Activated CD8-positive, alpha-beta memory T cell treated with anti-CD3 and anti-CD28 coated beads, Interleukin-2, amount 50 U/mL, for 48 hours (primary cell): ENCODE data around the gene ZIC3.

Experiments used
- DNase-seq: peaks from one replicate; pipeline ENCODE4 v3.0.0-alpha.2; 2020

The ZIC3 gene

DNA sequence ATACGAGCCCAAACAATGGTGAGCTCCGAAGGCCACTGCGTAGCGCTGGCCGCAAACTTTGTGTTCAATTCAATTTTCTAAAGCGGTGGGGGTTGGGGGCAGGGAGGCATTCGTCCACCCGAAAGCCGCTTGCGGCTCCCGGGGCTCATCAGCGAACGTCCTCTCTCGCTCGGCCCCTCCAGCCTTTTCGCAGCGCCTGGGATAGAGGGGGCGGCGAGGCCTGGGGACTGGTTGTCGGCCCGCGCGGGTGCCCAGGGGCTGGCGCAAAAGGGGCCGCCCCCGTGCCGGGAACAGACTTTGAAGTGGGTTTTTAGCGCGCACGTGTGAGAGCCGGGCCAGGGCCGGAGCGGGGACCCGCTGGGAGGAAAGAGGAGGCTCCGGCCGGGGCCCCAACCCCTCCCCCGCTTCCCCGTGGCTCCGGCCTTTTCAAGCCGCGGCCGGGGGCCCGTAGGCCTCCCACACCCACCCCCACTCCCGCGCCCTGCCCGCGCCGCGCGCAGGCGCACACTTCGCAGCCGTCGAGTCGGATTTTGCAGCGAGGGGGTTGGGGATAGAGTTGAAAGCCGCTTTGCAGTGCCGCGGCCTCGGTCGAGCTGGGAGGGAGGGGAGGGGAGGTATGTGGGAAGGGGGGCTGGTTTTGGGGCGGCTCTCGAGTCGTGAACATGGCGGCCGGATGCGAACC, 8.3 kb downstream of the ZIC3 start:
- no peak for DNase-seq

DNA sequence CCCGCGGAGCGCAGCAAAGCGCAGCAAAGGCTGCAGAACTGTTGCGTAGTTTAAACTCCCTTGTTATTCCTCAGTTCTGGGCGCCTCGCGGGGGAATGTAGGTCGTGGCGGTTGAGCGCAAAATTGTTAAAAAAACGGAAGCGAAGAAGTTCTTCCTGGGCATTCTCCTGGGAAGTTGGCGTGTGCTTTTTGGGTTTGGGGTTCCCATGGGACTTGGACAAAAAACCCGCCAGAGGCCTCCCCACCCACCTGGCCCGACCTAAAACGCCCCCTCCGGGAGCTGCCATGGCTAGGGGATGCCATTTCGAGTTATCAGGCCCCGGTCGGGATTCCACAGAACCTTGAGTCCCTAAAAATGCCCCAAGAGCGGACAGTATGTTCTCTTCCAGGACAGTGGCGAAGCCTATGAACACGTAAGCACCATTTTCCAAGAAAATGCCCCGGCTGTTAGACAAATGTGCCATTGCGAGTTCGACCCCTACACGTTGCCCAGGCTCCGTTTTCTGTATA, 8.9 kb downstream of the ZIC3 start:
- DNase-seq = no peak

DNA sequence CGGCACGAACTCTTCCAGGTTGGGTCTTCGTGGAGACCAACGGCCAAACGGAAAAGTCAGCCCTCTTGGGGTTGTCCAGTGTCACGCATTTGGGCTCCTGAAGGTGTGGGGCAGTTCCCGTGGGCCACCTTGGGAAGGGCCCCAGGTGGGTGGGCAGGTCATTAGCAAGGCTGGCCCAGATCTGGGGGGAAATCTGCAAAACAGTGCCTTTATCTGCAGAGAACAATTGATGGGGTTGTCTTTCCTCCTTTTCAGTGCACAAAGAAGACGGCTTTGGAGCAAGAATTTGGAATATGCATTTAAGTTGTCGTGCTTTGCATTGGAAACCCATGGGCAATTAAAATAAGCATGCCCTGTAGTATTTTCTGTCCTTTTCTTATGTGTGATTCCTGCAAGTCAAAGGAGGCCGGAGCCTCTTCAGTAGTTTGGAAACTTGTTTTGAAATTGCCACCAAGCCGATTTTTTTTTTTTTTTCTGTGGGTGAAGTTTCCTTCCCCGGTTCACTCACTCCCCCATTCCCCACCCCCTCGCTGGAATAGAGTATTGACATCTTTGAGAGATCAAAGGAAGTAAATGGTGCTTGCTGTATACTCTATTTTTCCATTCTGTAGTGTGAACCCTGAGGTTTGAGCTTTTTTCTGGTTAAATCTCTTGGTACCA, 9.8 kb downstream of the ZIC3 start:
- no peak for DNase-seq

DNA sequence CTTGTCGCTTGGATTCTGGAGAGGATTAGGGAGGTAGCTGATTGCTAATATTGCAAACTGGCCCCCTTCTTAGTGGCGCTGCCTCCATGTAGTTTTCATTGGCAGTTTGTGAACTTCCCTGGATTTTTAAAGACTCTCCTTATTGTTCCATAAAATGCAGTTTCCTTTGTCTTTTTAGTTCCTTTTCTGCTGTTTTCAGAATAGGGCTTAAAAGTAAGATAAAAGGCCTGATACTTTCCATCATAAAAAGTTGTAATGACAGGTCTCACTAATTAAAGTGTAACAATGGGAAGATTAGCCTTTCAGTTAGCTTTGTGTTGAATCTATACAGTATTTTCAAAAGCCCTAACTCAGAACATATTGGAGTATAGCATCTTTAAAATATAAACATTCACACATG, 21.2 kb downstream of the ZIC3 start:
- DNase-seq = no peak

DNA sequence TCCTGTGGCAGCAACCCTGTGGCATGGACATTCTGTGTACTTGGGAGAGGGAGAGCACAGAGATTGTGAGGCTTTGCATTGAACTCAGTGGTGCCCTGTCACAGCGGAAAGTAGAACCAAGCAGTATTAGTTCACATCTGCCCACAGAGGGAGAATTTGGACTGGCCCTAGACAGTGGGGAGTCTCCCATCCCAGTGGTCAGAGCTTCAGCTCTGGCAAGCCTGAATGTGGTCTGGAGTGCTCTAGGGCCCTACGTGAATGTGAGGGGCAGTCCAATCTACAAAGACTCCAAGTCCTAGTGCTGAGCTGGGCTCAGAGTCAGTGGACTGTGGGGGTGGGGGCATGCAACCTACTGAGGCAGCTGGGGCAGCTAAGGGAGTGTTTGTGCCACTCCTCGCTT, 34.8 kb downstream of the ZIC3 start:
- no peak for DNase-seq
